ENCODE measurements around the gene PMP22. TPM values are rescaled to one million over a fixed set of nuclear protein-coding genes. Genes with fewer than 3 reads are reported as not detected.

The PMP22 gene
- total RNA-seq, 1 experiment from 2014 or later: 28.7 TPM

DNA sequence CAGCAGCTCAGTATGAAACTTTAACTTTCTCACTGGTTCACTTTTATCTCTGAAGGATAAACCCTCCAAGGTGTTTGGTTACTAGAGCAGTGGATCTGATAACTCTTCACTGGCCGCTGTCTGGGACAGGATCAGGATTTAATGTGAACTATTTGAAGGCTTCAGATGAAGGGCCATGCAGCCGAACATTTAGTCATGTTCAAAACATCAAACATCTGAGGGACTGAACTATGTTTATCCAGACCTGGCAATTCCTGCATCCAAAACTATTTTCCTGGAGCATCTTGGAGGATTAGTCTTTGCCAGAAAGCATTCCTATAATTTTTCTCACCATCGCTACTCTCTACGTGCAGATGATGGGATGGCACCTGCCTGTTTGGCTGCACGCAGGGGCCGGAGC lies 20.3 kb upstream of the PMP22 start:
- ATAC-seq (no peak), DNase-seq (ENCODE audit: low read depth, low spot score) (no peak)
- Histone ChIP-seq H3K4me1 (ENCODE audit: control insufficient read depth in 1 of 2, insufficient read depth in 2 of 2, low read length in 2 of 2) (no peaks in the 10 kb centered on the region), H2AFZ (ENCODE audit: low read depth, low read length, poor library complexity, severe bottlenecking) (no peak overlapping the region), H3K9ac (ENCODE audit: low read length) (no peak overlapping the region), H4K20me1 (ENCODE audit: insufficient read depth) (no peaks in the 10 kb centered on the region), H3K27ac (ENCODE audit: low read depth, low read length) (no peak overlapping the region), H3K36me3 (ENCODE audit: control insufficient read depth in 1 of 2, insufficient read depth in 2 of 2, low read length in 2 of 2) (no peaks in the 10 kb centered on the region), H3K79me2 (ENCODE audit: insufficient read depth, low read length) (no peaks in the 10 kb centered on the region), H3K27me3 (ENCODE audit: insufficient read depth, low read length) (no peaks in the 10 kb centered on the region), H3K4me3 (replicated peaks in 1 of 2; ENCODE audit: low read depth in 1 of 2, low read length in 2 of 2) (no peak overlapping the region), H3K9me2 (ENCODE audit: insufficient read depth) (no peaks in the 10 kb centered on the region), H3K4me2 (ENCODE audit: low read length) (no peak overlapping the region), H3K9me3 (ENCODE audit: control insufficient read depth in 1 of 2, insufficient read depth in 1 of 2, low read depth in 1 of 2, low read length in 2 of 2) (no peaks in the 10 kb centered on the region)
- intact Hi-C loops (cut with micrococcal nuclease): no loop called here
- RAD21 ChIA-PET (ENCODE audit: low non-redundant PET in 1 of 2, low total read pairs in 2 of 2, uncharacterized antibody in 2 of 2, unreplicated experiment in 2 of 2): no interaction called here
- BruUV-seq (replicated peaks): no TSS peak
- TF ChIP-seq SP1 (IDR thresholded peaks at IDR 0.05; ENCODE audit: low read depth): no peak
- no peak for TF ChIP-seq ZNF274 (IDR thresholded peaks at IDR 0.05; ENCODE audit: low read depth, low read length)
- TF ChIP-seq JUND (IDR thresholded peaks at IDR 0.05): no peak
- TF ChIP-seq SRF (IDR thresholded peaks at IDR 0.05; ENCODE audit: low read depth): no peak
- no peak for TF ChIP-seq ELF1 (IDR thresholded peaks at IDR 0.05; ENCODE audit: borderline replicate concordance, low read depth)
- TF ChIP-seq, protein P1, sequence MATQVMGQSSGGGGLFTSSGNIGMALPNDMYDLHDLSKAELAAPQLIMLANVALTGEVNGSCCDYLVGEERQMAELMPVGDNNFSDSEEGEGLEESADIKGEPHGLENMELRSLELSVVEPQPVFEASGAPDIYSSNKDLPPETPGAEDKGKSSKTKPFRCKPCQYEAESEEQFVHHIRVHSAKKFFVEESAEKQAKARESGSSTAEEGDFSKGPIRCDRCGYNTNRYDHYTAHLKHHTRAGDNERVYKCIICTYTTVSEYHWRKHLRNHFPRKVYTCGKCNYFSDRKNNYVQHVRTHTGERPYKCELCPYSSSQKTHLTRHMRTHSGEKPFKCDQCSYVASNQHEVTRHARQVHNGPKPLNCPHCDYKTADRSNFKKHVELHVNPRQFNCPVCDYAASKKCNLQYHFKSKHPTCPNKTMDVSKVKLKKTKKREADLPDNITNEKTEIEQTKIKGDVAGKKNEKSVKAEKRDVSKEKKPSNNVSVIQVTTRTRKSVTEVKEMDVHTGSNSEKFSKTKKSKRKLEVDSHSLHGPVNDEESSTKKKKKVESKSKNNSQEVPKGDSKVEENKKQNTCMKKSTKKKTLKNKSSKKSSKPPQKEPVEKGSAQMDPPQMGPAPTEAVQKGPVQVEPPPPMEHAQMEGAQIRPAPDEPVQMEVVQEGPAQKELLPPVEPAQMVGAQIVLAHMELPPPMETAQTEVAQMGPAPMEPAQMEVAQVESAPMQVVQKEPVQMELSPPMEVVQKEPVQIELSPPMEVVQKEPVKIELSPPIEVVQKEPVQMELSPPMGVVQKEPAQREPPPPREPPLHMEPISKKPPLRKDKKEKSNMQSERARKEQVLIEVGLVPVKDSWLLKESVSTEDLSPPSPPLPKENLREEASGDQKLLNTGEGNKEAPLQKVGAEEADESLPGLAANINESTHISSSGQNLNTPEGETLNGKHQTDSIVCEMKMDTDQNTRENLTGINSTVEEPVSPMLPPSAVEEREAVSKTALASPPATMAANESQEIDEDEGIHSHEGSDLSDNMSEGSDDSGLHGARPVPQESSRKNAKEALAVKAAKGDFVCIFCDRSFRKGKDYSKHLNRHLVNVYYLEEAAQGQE (IDR thresholded peaks at IDR 0.05; ENCODE audit: low read depth): no peak
- TF ChIP-seq FOSL1 (IDR thresholded peaks at IDR 0.05; ENCODE audit: low read depth): no peak
- no peak for TF ChIP-seq YY1 (IDR thresholded peaks at IDR 0.05; ENCODE audit: extremely low read depth, insufficient replicate concordance, low read depth, low read length)
- TF ChIP-seq CEBPB (IDR thresholded peaks at IDR 0.05; ENCODE audit: low read depth): no peak
- TF ChIP-seq, protein P2, sequence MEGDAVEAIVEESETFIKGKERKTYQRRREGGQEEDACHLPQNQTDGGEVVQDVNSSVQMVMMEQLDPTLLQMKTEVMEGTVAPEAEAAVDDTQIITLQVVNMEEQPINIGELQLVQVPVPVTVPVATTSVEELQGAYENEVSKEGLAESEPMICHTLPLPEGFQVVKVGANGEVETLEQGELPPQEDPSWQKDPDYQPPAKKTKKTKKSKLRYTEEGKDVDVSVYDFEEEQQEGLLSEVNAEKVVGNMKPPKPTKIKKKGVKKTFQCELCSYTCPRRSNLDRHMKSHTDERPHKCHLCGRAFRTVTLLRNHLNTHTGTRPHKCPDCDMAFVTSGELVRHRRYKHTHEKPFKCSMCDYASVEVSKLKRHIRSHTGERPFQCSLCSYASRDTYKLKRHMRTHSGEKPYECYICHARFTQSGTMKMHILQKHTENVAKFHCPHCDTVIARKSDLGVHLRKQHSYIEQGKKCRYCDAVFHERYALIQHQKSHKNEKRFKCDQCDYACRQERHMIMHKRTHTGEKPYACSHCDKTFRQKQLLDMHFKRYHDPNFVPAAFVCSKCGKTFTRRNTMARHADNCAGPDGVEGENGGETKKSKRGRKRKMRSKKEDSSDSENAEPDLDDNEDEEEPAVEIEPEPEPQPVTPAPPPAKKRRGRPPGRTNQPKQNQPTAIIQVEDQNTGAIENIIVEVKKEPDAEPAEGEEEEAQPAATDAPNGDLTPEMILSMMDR (IDR thresholded peaks at IDR 0.05 in 2 of 3, conservative IDR thresholded peaks at IDR 0.05 in 1 of 3; ENCODE audit: borderline replicate concordance in 1 of 3, insufficient read depth in 1 of 3, low read depth in 2 of 3, low read length in 2 of 3): no peak
- TF ChIP-seq, protein P3, sequence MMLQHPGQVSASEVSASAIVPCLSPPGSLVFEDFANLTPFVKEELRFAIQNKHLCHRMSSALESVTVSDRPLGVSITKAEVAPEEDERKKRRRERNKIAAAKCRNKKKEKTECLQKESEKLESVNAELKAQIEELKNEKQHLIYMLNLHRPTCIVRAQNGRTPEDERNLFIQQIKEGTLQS (IDR thresholded peaks at IDR 0.05): no peak
- TF ChIP-seq POLR2A (IDR thresholded peaks at IDR 0.05; ENCODE audit: borderline replicate concordance, extremely low read depth, insufficient read depth, insufficient read length): no peak
- no peak for TF ChIP-seq ZFX (IDR thresholded peaks at IDR 0.05)
- no peak for TF ChIP-seq CBX3 (IDR thresholded peaks at IDR 0.05; ENCODE audit: low read depth)
- no peak for TF ChIP-seq EGR1 (IDR thresholded peaks at IDR 0.05; ENCODE audit: low read depth)
- no peak for TF ChIP-seq SIN3A (IDR thresholded peaks at IDR 0.05; ENCODE audit: low read depth)
- TF ChIP-seq, protein P4, sequence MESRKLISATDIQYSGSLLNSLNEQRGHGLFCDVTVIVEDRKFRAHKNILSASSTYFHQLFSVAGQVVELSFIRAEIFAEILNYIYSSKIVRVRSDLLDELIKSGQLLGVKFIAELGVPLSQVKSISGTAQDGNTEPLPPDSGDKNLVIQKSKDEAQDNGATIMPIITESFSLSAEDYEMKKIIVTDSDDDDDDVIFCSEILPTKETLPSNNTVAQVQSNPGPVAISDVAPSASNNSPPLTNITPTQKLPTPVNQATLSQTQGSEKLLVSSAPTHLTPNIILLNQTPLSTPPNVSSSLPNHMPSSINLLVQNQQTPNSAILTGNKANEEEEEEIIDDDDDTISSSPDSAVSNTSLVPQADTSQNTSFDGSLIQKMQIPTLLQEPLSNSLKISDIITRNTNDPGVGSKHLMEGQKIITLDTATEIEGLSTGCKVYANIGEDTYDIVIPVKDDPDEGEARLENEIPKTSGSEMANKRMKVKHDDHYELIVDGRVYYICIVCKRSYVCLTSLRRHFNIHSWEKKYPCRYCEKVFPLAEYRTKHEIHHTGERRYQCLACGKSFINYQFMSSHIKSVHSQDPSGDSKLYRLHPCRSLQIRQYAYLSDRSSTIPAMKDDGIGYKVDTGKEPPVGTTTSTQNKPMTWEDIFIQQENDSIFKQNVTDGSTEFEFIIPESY (IDR thresholded peaks at IDR 0.05; ENCODE audit: extremely low read depth, insufficient replicate concordance, low read length): no peak
- TF ChIP-seq RAD21 (IDR thresholded peaks at IDR 0.05; ENCODE audit: low read depth): no peak
- TF ChIP-seq EZH2phosphoT487 (IDR thresholded peaks at IDR 0.05; ENCODE audit: borderline replicate concordance): no peak
- POLR2A ChIA-PET: no interaction called here
- CTCF ChIA-PET: no interaction called here

All from HCT116 (cell line).